Kidney (tissue), 14 donors: ENCODE measurements around the gene DOK4. TPM values are rescaled to one million over a fixed set of nuclear protein-coding genes. Genes with fewer than 3 reads are reported as not detected.
"Not testable (repeated sequence)": the region's sequence is repeated elsewhere in the genome, so short reads cannot be mapped to it uniquely, and the experiment has no call there.

Experiments used
- DNase-seq, 5 donors: peaks; one replicate each; pipeline ENCODE4 v3.0.0-alpha.2; 2013 to 2020
- FAIRE-seq: peaks from 2 replicates; lab custom pipeline; 2012; peaks lifted over from hg19 to GRCh38; lab: Jason Lieb, UNC
- H3K27ac ChIP-seq, 2 donors: one replicate each; pipeline ENCODE4 v1.7.0; 2013; ENCODE audit warnings: low read depth in 2 of 2, low read length in 2 of 2, inconsistent platforms in 1 of 2
- H3K27me3 ChIP-seq: one replicate; pipeline ENCODE4 v1.7.1; 2013; ENCODE audit warnings: low read length, inconsistent platforms; ENCODE audit not compliant: control insufficient read depth, insufficient read depth
- H3K36me3 ChIP-seq, 3 donors: one replicate each; pipeline versions ENCODE4 v1.7.0 to v1.7.1; 2013; ENCODE audit warnings: low read length in 3 of 3, control low read depth in 1 of 3, inconsistent platforms in 1 of 3; ENCODE audit not compliant: insufficient read depth in 3 of 3, control insufficient read depth in 2 of 3
- H3K4me1 ChIP-seq, 3 donors: one replicate each; pipeline versions ENCODE4 v1.7.0 to v1.7.1; 2013; ENCODE audit warnings: low read length in 3 of 3, inconsistent platforms in 1 of 3, low read depth in 1 of 3; ENCODE audit not compliant: control insufficient read depth in 2 of 3, insufficient read depth in 2 of 3
- H3K4me3 ChIP-seq, 3 donors: one replicate each; pipeline versions ENCODE4 v1.7.0 to v1.8.1; 2013; ENCODE audit warnings: low read length in 3 of 3, control low read depth in 1 of 3, inconsistent platforms in 1 of 3
- H3K9ac ChIP-seq, 3 donors: one replicate each; pipeline versions ENCODE4 v1.7.0 to v1.7.1; 2013; ENCODE audit warnings: low read length in 3 of 3, control low read depth in 1 of 3, inconsistent platforms in 1 of 3
- H3K9me3 ChIP-seq, 3 donors: one replicate each; pipeline versions ENCODE4 v1.7.0 to v1.7.1; 2013; ENCODE audit warnings: low read length in 3 of 3, control low read depth in 1 of 3, inconsistent platforms in 1 of 3; ENCODE audit not compliant: control insufficient read depth in 2 of 3, insufficient read depth in 1 of 3
- intact Hi-C: fragments of 100-400 bp; cut with DNase I; formaldehyde crosslinking; loops from one replicate; pipeline ENCODE4 v1.11.1; 2022
- polyA plus RNA-seq: library from polyadenylated mRNA; stranded (reverse); fragments of 350-450 nt; fragmentation: Illumina TruSeq; extraction: RNeasy Lipid Tissue Mini Kit (QIAGEN cat#74804); gene quantifications from one replicate; pipeline ENCODE4 v1.2.3, GENCODE V29; 2014; ENCODE audit warnings: low read depth, low replicate concordance; ENCODE audit not compliant: insufficient read depth
- total RNA-seq: library from RNA; stranded (reverse); fragmentation: NEBNext Ultra II Directional; extraction: Animal tissue kit (Norgen Biotek cat#: 25700); gene quantifications from one replicate; pipeline ENCODE4 v1.2.1, GENCODE V29; 2021
- TF ChIP-seq, protein P1 (sequence below): IDR thresholded peaks from 3 replicates; pipeline ENCODE4 v1.5.1; 2012; ENCODE audit warnings: mild to moderate bottlenecking, moderate library complexity, borderline replicate concordance; ENCODE audit not compliant: insufficient read depth; ENCODE audit errors: extremely low read depth
- donor health status: control.
- donor health status: control.
- donor health status: control.
- donor health status: control.
- donor health status: control.
- donor health status: DM: yes; HTN: yes; CAD: no.
- donor health status: Normal renal cell carcinoma (clear cell type).

DOK4 gene
- total and polyA plus RNA-seq, 2 donors from 2014 or later: 57.2 to 63.7 TPM

DNA sequence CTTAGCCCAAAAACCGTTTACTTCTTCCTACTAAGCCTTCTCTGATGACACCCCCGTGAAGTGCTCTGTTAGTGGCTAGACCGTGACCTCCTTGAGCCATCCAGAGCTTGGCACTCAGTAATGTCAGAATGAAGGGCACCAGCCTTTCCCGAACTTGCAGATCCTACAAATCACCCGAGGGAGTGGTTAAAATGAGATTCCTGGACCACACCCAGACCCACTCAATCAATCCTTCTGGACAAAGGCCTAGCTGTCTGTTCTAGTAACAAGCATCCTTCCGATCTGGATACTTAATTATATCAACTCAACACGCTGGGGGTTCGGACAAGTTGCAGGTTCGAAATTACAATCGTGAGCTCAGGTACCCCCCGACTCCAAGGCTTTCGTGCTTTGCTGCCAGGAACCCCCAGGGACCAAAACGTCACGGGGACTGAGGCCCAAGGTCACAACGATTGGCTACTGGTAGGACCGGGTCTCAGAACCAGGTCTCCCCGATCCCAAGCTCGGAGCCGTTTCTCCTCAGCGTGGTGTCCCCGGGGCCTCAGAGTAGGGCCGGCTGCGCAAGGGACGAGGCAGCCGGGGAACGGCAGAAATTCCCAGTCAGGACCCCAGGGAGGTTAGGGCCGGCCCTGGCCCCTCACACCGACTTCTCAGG lies 39.6 kb downstream of the DOK4 start:
- FAIRE-seq: no peak
- Histone ChIP-seq H3K4me3 (peak overlapping the region; percentile 80 to 98 (median 98)), H3K27me3 (no peaks in the 10 kb centered on the region), H3K4me1 (peaks cover 2 to 9% (median 6%) of the 10 kb centered on the region in 3 donors), H3K27ac (peak overlapping the region; percentile 97 to 98), H3K9ac (peak overlapping the region; percentile 74 to 90 (median 84)), H3K9me3 (no peaks in the 10 kb centered on the region), H3K36me3 (peaks cover 0 to 1% (median under 1%) of the 10 kb centered on the region in 3 donors)
- peak in 3 of 5 donors; percentile 51 to 79 (median 79) for DNase-seq
- intact Hi-C loops: no loop called here
- TF ChIP-seq, protein P1, sequence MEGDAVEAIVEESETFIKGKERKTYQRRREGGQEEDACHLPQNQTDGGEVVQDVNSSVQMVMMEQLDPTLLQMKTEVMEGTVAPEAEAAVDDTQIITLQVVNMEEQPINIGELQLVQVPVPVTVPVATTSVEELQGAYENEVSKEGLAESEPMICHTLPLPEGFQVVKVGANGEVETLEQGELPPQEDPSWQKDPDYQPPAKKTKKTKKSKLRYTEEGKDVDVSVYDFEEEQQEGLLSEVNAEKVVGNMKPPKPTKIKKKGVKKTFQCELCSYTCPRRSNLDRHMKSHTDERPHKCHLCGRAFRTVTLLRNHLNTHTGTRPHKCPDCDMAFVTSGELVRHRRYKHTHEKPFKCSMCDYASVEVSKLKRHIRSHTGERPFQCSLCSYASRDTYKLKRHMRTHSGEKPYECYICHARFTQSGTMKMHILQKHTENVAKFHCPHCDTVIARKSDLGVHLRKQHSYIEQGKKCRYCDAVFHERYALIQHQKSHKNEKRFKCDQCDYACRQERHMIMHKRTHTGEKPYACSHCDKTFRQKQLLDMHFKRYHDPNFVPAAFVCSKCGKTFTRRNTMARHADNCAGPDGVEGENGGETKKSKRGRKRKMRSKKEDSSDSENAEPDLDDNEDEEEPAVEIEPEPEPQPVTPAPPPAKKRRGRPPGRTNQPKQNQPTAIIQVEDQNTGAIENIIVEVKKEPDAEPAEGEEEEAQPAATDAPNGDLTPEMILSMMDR: no peak

DNA sequence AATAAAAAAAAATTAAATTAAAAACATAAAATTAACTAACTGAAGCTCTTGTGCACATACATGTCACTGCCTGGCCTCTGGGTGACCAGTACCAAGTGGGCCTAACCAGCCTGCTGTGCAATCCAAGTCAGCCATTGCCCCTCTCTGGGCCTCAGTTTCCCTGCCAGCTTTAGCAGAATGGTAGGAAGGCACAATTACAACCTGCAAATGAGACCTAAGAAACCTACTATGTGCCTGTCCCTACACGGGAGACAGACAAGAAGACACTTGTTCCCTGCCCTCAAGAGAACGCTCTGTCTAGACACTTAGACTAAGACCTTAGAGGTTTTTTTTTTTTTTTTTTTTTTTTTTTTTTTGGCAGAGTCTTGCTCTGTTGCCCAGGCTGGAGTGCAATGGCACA lies 40.8 kb downstream of the DOK4 start:
- no peak for DNase-seq
- intact Hi-C loops: no loop called here
- FAIRE-seq: no peak
- Histone ChIP-seq H3K4me3 (no peak overlapping the region), H3K4me1 (peaks cover 2 to 9% (median 6%) of the 10 kb centered on the region in 3 donors), H3K27ac (no peak overlapping the region), H3K9me3 (no peaks in the 10 kb centered on the region), H3K36me3 (peaks cover 0 to 3% (median 0%) of the 10 kb centered on the region in 3 donors), H3K27me3 (no peaks in the 10 kb centered on the region), H3K9ac (no peak overlapping the region)
- TF ChIP-seq, protein P1: no peak

DNA sequence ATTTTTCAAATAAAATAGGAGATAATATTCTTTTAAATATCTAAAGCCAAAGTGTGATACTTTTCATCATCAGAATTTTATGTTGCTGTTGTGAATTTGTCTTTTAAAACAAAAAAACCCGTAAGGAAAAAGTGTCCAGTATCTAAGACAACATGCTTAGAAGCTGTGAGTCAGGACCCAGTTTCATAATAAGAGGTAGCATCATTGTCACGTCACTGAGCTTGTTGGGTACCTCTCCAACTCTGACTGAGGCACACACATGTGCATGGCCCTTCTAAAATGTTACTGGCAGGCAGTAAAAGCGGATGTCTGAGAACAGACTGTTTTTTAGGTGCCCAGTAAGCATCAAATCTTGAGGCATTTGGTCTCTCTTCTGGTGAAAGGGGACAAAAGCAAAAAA lies 41.6 kb downstream of the DOK4 start:
- H3K9ac ChIP-seq: no peak overlapping the region
- no peak overlapping the region for H3K4me3 ChIP-seq
- no peak overlapping the region for H3K27ac ChIP-seq
- H3K9me3 ChIP-seq: peaks cover 0 to 2% (median 0%) of the 10 kb centered on the region in 3 donors
- H3K36me3 ChIP-seq: peaks cover 0 to 3% (median 0%) of the 10 kb centered on the region in 3 donors
- no peak for FAIRE-seq
- intact Hi-C loops: no loop called here
- H3K27me3 ChIP-seq: no peaks in the 10 kb centered on the region
- DNase-seq: no peak
- TF ChIP-seq, protein P1: no peak
- H3K4me1 ChIP-seq: peaks cover 2 to 9% (median 6%) of the 10 kb centered on the region in 3 donors

DNA sequence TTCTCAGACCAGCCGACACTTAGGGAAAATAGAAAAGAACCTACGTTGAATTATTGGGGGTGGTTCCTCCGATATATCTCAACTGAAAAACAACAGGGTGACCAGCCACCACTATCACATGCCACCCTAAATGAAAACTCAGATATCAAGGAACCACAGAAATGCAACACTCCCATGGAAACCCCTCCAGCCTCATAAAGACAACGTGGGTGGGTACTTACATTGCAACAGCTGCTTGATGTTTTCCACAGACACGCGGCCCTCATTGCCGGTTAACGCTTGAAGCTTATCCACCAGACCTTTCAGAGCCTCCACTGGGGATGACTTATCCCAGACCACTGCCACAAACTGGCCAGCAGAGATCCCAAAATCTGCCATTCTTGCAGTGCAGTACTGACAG lies 45.7 kb downstream of the DOK4 start:
- H3K9ac ChIP-seq, H3K9me3 ChIP-seq, H3K27me3 ChIP-seq, DNase-seq, H3K4me1 ChIP-seq, H3K4me3 ChIP-seq, H3K27ac ChIP-seq, FAIRE-seq, intact Hi-C loops: not testable (repeated sequence)
- peaks cover 3 to 23% (median 7%) of the 10 kb centered on the region in 3 donors for H3K36me3 ChIP-seq

DNA sequence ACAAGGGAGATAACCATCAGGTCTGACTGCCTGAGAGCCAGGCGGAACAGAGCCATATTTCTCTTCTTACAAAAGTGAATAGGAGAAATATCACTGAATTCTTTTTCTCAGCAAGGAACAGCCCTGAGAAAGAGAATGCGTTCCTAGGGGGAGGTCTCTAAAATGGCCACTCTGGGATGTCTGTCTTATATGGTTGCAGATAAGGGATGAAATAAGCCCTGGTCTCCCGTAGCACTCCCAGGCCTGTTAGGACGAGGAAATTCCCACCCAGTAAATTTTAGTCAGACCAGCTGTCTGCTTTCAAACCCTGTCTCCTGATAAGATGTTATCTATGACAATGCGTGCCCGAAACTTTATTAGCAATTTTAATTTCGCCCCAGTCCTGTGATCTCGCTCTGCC lies 46.3 kb downstream of the DOK4 start:
- H3K9ac ChIP-seq, H3K27ac ChIP-seq, FAIRE-seq, DNase-seq, H3K4me3 ChIP-seq, H3K27me3 ChIP-seq, H3K4me1 ChIP-seq, H3K9me3 ChIP-seq, intact Hi-C loops: not testable (repeated sequence)
- peaks cover 3 to 28% (median 7%) of the 10 kb centered on the region in 3 donors for H3K36me3 ChIP-seq
